ENCODE results near the gene TXNRD1.

DNA sequence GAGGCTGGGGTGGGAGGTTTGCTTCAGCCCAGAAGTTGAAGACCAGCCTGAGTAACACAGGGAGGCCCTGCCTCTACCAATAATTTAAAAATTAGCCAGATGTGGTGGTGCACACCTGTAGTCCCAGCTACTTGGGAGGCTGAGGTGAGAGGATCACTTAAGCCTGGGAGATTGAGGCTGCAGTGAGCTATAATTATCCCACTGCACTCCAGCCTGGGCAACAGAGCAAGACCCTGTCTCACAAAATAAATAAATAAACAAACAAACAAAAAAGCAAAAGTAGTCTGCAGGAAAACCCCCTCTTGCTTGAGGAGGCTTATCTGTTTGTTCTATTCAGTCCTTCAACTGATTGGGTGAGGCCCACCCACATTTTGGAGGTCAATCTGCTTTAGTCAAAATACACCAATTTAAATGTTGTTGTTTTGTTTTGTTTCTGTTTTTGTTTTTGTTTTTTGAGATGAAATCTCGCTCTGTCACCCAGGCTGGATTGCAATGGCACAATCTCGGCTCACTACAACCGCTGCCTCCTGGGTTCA, 24.9 kb upstream of the TXNRD1 start:
- TF ChIP-seq RAD21 (IDR thresholded peaks at IDR 0.05; ENCODE audit: low read depth) (no peak), EZH2 (IDR thresholded peaks at IDR 0.05) (no peak)
- TF ChIP-seq, protein P1, sequence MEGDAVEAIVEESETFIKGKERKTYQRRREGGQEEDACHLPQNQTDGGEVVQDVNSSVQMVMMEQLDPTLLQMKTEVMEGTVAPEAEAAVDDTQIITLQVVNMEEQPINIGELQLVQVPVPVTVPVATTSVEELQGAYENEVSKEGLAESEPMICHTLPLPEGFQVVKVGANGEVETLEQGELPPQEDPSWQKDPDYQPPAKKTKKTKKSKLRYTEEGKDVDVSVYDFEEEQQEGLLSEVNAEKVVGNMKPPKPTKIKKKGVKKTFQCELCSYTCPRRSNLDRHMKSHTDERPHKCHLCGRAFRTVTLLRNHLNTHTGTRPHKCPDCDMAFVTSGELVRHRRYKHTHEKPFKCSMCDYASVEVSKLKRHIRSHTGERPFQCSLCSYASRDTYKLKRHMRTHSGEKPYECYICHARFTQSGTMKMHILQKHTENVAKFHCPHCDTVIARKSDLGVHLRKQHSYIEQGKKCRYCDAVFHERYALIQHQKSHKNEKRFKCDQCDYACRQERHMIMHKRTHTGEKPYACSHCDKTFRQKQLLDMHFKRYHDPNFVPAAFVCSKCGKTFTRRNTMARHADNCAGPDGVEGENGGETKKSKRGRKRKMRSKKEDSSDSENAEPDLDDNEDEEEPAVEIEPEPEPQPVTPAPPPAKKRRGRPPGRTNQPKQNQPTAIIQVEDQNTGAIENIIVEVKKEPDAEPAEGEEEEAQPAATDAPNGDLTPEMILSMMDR (IDR thresholded peaks at IDR 0.05 in 2 of 3, conservative IDR thresholded peaks at IDR 0.05 in 1 of 3; ENCODE audit: borderline replicate concordance in 1 of 3, insufficient read depth in 1 of 3, low read depth in 2 of 3, low read length in 2 of 3): no peak
